HCT116 (cell line): ENCODE data around the gene HAPLN2. TPM values are rescaled to one million over a fixed set of nuclear protein-coding genes. Genes with fewer than 3 reads are reported as not detected.

Experiments
- ATAC-seq: fragments of 200-7000 bp; cut with Tn5 transposase; 2 replicates; pipeline ENCODE4 v1.9.1; 2020; ENCODE audit warnings: mild to moderate bottlenecking, moderate library complexity
- BruUV-seq: library from RNA; stranded (reverse); fragments of 400-500 nt; replicated peaks from 2 replicates; lab custom pipeline; 2021; lab: Mats Ljungman, UMichigan
- CTCF ChIA-PET: fragments of 300-600 bp; sonication (Branson Sonifier 250); formaldehyde crosslinking; loops from one replicate; lab custom pipeline; 2021; ENCODE audit warnings: antibody characterized with exemption; lab: Charles Lee
- POLR2A ChIA-PET: fragments of 300-600, 350-600 bp; sonication (Branson Sonifier 250); formaldehyde crosslinking; loops from one replicate; lab custom pipeline; 2021; ENCODE audit warnings: antibody characterized with exemption; lab: Charles Lee
- RAD21 ChIA-PET, 2 experiments: fragments of 300-600 bp; sonication (Branson Sonifier 250); formaldehyde crosslinking; loops; one replicate each; lab custom pipeline; 2023; ENCODE audit warnings: low total read pairs in 2 of 2; ENCODE audit not compliant: uncharacterized antibody in 2 of 2, unreplicated experiment in 2 of 2, low non-redundant PET in 1 of 2; lab: Charles Lee
- DNase-seq: peaks from one replicate; pipeline ENCODE4 v3.0.0-alpha.2; 2010; ENCODE audit warnings: low read depth, low spot score
- H2AFZ ChIP-seq: fragments of 200-600 bp; shearing (Covaris generic), sonication (generic); 2 replicates; pipeline ENCODE4 v1.6.1; 2017; ENCODE audit warnings: low read depth, mixed run types, mixed read lengths, antibody characterized with exemption, low read length; ENCODE audit not compliant: poor library complexity, severe bottlenecking
- H3K27ac ChIP-seq: 2 replicates; pipeline ENCODE4 v1.5.1; 2012; ENCODE audit warnings: low read depth, low read length
- H3K27me3 ChIP-seq: fragments of 200-600 bp; sonication (generic); 2 replicates; pipeline ENCODE4 v1.6.1; 2016; ENCODE audit warnings: mixed run types, low read length, mixed read lengths; ENCODE audit not compliant: insufficient read depth
- H3K36me3 ChIP-seq, 2 experiments: fragments of 200-500 bp in 1 of 2; fragments of 200-600 bp in 1 of 2; sonication (Bioruptor generic) in 1 of 2; sonication (generic) in 1 of 2; 2 replicates each; pipeline versions ENCODE4 v1.5.1 to v1.6.1; 2014 to 2016; ENCODE audit warnings: low read length in 2 of 2, inconsistent platforms in 1 of 2, mixed read lengths in 1 of 2, mixed run types in 1 of 2; ENCODE audit not compliant: insufficient read depth in 2 of 2, control insufficient read depth in 1 of 2
- H3K4me1 ChIP-seq, 2 experiments: fragments of 200-600 bp in 1 of 2; sonication (generic) in 1 of 2; 2 replicates each; pipeline versions ENCODE4 v1.5.1 to v1.6.1; 2012 to 2017; ENCODE audit warnings: low read length in 2 of 2, inconsistent platforms in 1 of 2, mild to moderate bottlenecking in 1 of 2, mixed read lengths in 1 of 2, mixed run types in 1 of 2, moderate library complexity in 1 of 2; ENCODE audit not compliant: insufficient read depth in 2 of 2, control insufficient read depth in 1 of 2
- H3K4me2 ChIP-seq: fragments of 200-600 bp; sonication (generic); 2 replicates; pipeline ENCODE4 v1.6.1; 2017; ENCODE audit warnings: mixed run types, low read length, mixed read lengths
- H3K4me3 ChIP-seq, 2 experiments: fragments of 200-600 bp in 1 of 2; sonication (generic) in 1 of 2; replicated peaks in 1 of 2; 2 replicates each; pipeline ENCODE4 v1.5.1; 2011 to 2016; ENCODE audit warnings: low read length in 2 of 2, control low read depth in 1 of 2, low read depth in 1 of 2, mild to moderate bottlenecking in 1 of 2, mixed read lengths in 1 of 2, mixed run types in 1 of 2
- H3K79me2 ChIP-seq: fragments of 200-600 bp; sonication (generic); 2 replicates; pipeline ENCODE4 v1.6.1; 2017; ENCODE audit warnings: mild to moderate bottlenecking, mixed run types, low read length, moderate library complexity, mixed read lengths; ENCODE audit not compliant: insufficient read depth
- H3K9ac ChIP-seq: fragments of 200-600 bp; sonication (generic); 2 replicates; pipeline ENCODE4 v1.6.1; 2016; ENCODE audit warnings: low read length, mixed read lengths
- H3K9me2 ChIP-seq: fragments of 200-600 bp; sonication (generic), shearing (Covaris generic); 2 replicates; pipeline ENCODE4 v1.6.1; 2017; ENCODE audit warnings: mixed run types, mild to moderate bottlenecking, moderate library complexity; ENCODE audit not compliant: insufficient read depth
- H3K9me3 ChIP-seq, 2 experiments: fragments of 200-500 bp in 1 of 2; fragments of 200-600 bp in 1 of 2; sonication (Bioruptor generic) in 1 of 2; sonication (generic) in 1 of 2; 2 replicates each; pipeline ENCODE4 v1.6.1; 2014 to 2017; ENCODE audit warnings: low read length in 2 of 2, mixed read lengths in 2 of 2, inconsistent platforms in 1 of 2, low read depth in 1 of 2, mild to moderate bottlenecking in 1 of 2, mixed run types in 1 of 2, moderate library complexity in 1 of 2; ENCODE audit not compliant: control insufficient read depth in 1 of 2, insufficient read depth in 1 of 2
- H4K20me1 ChIP-seq: fragments of 200-600 bp; sonication (generic), shearing (Covaris generic); 2 replicates; pipeline ENCODE4 v1.6.1; 2017; ENCODE audit warnings: mixed run types, mild to moderate bottlenecking, moderate library complexity; ENCODE audit not compliant: insufficient read depth
- CBX3 ChIP-seq: IDR thresholded peaks from 2 replicates; pipeline ENCODE4 v1.6.1; 2012; ENCODE audit warnings: low read depth
- EGR1 ChIP-seq: IDR thresholded peaks from 2 replicates; pipeline ENCODE4 v1.6.1; 2012; ENCODE audit warnings: low read depth
- ELF1 ChIP-seq: IDR thresholded peaks from 2 replicates; pipeline ENCODE4 v1.6.1; 2012; ENCODE audit warnings: low read depth, borderline replicate concordance
- EZH2 ChIP-seq: fragments of 200-600 bp; sonication (generic); IDR thresholded peaks from 2 replicates; pipeline ENCODE4 v1.6.1; 2017; ENCODE audit warnings: antibody characterized with exemption, mixed run types
- FOSL1 ChIP-seq: IDR thresholded peaks from 2 replicates; pipeline ENCODE4 v1.6.1; 2012; ENCODE audit warnings: low read depth
- JUND ChIP-seq: IDR thresholded peaks from 2 replicates; pipeline ENCODE4 v1.6.1; 2012
- MAX ChIP-seq: IDR thresholded peaks from 2 replicates; pipeline ENCODE4 v1.6.1; 2012
- POLR2A ChIP-seq: IDR thresholded peaks from 2 replicates; pipeline ENCODE4 v1.7.0; 2011; ENCODE audit warnings: borderline replicate concordance; ENCODE audit not compliant: insufficient read depth, insufficient read length; ENCODE audit errors: extremely low read depth
- RAD21 ChIP-seq: IDR thresholded peaks from 2 replicates; pipeline ENCODE4 v1.6.1; 2012; ENCODE audit warnings: low read depth, mild to moderate bottlenecking
- REST ChIP-seq: IDR thresholded peaks from 2 replicates; pipeline ENCODE4 v1.6.1; 2012; ENCODE audit warnings: low read depth
- SRF ChIP-seq: IDR thresholded peaks from 2 replicates; pipeline ENCODE4 v1.6.1; 2012; ENCODE audit warnings: low read depth
- YY1 ChIP-seq: IDR thresholded peaks from 2 replicates; pipeline ENCODE4 v1.6.1; 2011; ENCODE audit warnings: low read length, low read depth, moderate library complexity, mild to moderate bottlenecking; ENCODE audit not compliant: insufficient replicate concordance; ENCODE audit errors: extremely low read depth
- ZBTB33 ChIP-seq: IDR thresholded peaks from 2 replicates; pipeline ENCODE4 v1.6.1; 2011; ENCODE audit warnings: mild to moderate bottlenecking, low read length, moderate library complexity; ENCODE audit not compliant: insufficient replicate concordance; ENCODE audit errors: extremely low read depth
- ZNF274 ChIP-seq: fragments of 200-500 bp; sonication (Bioruptor generic); IDR thresholded peaks from 2 replicates; pipeline ENCODE4 v1.6.1; 2014; ENCODE audit warnings: mild to moderate bottlenecking, low read depth, low read length, inconsistent platforms
- intact Hi-C: fragments of 100-400 bp; cut with micrococcal nuclease; formaldehyde crosslinking; loops from 2 replicates; pipeline ENCODE4 v1.10.0; 2022
- total RNA-seq: library from RNA; stranded (reverse); gene quantifications from one replicate; pipeline ENCODE4 v1.2.1, GENCODE V29; 2021; ENCODE audit not compliant: unreplicated experiment
- TF ChIP-seq, protein P1 (sequence below): IDR thresholded peaks from 2 replicates; pipeline ENCODE4 v1.6.1; 2012
- TF ChIP-seq, protein P2 (sequence below), 3 experiments: fragments of 200-600 bp in 1 of 3; sonication (generic) in 1 of 3; IDR thresholded peaks in 2 of 3; conservative IDR thresholded peaks in 1 of 3; 2 replicates each; pipeline ENCODE4 v1.5.1; 2012 to 2017; ENCODE audit warnings: low read depth in 2 of 3, low read length in 2 of 3, antibody characterized with exemption in 1 of 3, borderline replicate concordance in 1 of 3, control low read depth in 1 of 3, mild to moderate bottlenecking in 1 of 3, mixed read lengths in 1 of 3, mixed run types in 1 of 3, moderate library complexity in 1 of 3; ENCODE audit not compliant: insufficient read depth in 1 of 3

Gene HAPLN2
- total RNA-seq, 1 experiment from 2014 or later, result 0.54 TPM

DNA sequence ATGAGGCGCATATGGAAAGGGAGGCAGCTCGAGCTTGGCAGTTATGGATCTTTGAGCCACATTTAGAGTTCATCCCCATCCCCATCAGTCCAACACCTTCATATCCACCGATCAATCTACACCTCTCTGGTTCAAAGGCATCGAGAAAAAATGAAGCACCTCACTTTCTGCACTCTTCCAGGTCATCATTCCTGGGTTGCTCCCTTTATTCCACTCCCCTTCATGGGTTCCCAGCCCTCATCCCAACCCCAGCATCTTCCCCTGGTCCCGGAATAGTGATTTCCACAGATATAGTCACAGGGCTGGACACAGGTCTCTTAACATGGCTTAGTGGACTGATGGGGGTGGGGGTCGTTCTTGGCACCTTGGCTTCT is 354 bp downstream of the HAPLN2 start:
- no peak overlapping the region for H3K27ac ChIP-seq
- H3K4me1 ChIP-seq, result peaks cover 8 to 11% of the 10 kb centered on the region in 2 experiments
- no peak overlapping the region for H3K4me2 ChIP-seq
- DNase-seq (no peak), ATAC-seq (no peak)
- no peaks in the 10 kb centered on the region for H3K9me2 ChIP-seq
- ChIA-PET RAD21 (no interaction called here), POLR2A (interaction anchor here (0.8 kb wide), 1 partner anchor 17 kb away, joined by 3 read pairs; no protein-coding TSS in a partner anchor), CTCF (interaction anchor here (0.6 to 2.0 kb wide), 6 partner anchors 8 to 271 kb away, joined by 3 to 13 read pairs (median 4); partner anchors contain the start of genes NAXE and NES)
- no TSS peak for BruUV-seq
- H3K9me3 ChIP-seq, result no peaks in the 10 kb centered on the region
- no peak for TF ChIP-seq ELF1
- TF ChIP-seq, protein P1, sequence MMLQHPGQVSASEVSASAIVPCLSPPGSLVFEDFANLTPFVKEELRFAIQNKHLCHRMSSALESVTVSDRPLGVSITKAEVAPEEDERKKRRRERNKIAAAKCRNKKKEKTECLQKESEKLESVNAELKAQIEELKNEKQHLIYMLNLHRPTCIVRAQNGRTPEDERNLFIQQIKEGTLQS, result no peak
- no peak for TF ChIP-seq YY1
- TF ChIP-seq POLR2A, result no peak
- TF ChIP-seq, protein P2, sequence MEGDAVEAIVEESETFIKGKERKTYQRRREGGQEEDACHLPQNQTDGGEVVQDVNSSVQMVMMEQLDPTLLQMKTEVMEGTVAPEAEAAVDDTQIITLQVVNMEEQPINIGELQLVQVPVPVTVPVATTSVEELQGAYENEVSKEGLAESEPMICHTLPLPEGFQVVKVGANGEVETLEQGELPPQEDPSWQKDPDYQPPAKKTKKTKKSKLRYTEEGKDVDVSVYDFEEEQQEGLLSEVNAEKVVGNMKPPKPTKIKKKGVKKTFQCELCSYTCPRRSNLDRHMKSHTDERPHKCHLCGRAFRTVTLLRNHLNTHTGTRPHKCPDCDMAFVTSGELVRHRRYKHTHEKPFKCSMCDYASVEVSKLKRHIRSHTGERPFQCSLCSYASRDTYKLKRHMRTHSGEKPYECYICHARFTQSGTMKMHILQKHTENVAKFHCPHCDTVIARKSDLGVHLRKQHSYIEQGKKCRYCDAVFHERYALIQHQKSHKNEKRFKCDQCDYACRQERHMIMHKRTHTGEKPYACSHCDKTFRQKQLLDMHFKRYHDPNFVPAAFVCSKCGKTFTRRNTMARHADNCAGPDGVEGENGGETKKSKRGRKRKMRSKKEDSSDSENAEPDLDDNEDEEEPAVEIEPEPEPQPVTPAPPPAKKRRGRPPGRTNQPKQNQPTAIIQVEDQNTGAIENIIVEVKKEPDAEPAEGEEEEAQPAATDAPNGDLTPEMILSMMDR (IDR thresholded peaks at IDR 0.05 in 2 of 3, conservative IDR thresholded peaks at IDR 0.05 in 1 of 3; ENCODE audit: borderline replicate concordance in 1 of 3, insufficient read depth in 1 of 3, low read depth in 2 of 3, low read length in 2 of 3), result no peak
- TF ChIP-seq ZBTB33, result no peak
- no peak for TF ChIP-seq MAX
- TF ChIP-seq JUND, result no peak
- TF ChIP-seq SRF, result no peak
- no peak for TF ChIP-seq EGR1
- no peak for TF ChIP-seq CBX3
- no peak for TF ChIP-seq RAD21
- TF ChIP-seq REST, result no peak
- no peak for TF ChIP-seq EZH2
- no peak for TF ChIP-seq ZNF274
- no peak for TF ChIP-seq FOSL1
- H3K36me3 ChIP-seq, result no peaks in the 10 kb centered on the region
- H3K27me3 ChIP-seq, result no peaks in the 10 kb centered on the region
- H3K79me2 ChIP-seq, result no peaks in the 10 kb centered on the region
- no peak overlapping the region for H3K4me3 ChIP-seq
- no peaks in the 10 kb centered on the region for H4K20me1 ChIP-seq
- H3K9ac ChIP-seq, result no peak overlapping the region
- no peak overlapping the region for H2AFZ ChIP-seq
- intact Hi-C loops, result no loop called here
